ENCODE results near the gene PHF21B.

DNA sequence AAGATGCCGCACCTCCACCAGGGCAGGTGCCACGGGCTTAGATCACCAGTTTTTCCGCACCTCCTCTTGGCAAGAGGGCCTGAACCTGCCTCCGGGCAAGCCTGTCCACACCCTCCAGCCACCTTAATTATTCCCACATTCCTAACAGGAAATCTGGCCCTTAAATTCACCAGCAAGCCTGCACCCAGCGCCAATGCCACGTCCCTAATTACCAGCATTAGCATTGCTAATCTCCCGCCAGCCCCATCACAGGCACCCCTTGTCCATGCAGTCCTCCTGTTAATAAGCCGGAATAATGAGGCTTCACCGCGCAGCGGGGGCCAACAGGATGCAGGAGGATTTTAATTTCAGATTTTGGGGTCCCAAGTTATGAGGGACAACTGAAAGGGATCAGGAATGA, 69.7 kb downstream of the PHF21B start:
- TF ChIP-seq, protein P1, sequence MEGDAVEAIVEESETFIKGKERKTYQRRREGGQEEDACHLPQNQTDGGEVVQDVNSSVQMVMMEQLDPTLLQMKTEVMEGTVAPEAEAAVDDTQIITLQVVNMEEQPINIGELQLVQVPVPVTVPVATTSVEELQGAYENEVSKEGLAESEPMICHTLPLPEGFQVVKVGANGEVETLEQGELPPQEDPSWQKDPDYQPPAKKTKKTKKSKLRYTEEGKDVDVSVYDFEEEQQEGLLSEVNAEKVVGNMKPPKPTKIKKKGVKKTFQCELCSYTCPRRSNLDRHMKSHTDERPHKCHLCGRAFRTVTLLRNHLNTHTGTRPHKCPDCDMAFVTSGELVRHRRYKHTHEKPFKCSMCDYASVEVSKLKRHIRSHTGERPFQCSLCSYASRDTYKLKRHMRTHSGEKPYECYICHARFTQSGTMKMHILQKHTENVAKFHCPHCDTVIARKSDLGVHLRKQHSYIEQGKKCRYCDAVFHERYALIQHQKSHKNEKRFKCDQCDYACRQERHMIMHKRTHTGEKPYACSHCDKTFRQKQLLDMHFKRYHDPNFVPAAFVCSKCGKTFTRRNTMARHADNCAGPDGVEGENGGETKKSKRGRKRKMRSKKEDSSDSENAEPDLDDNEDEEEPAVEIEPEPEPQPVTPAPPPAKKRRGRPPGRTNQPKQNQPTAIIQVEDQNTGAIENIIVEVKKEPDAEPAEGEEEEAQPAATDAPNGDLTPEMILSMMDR (conservative IDR thresholded peaks at IDR 0.05 in 1 of 2, IDR thresholded peaks at IDR 0.05 in 1 of 2; ENCODE audit: low read depth in 1 of 2, low read length in 2 of 2), result no peak
- no peak for TF ChIP-seq EZH2 (IDR thresholded peaks at IDR 0.05; ENCODE audit: low read length, missing control alignments)
